ENCODE data around the gene CTNNBL1. TPM values are rescaled to one million over a fixed set of nuclear protein-coding genes. Genes with fewer than 3 reads are reported as not detected.

Gene CTNNBL1
- total RNA-seq, 2 experiments from 2014 or later: 66.4 to 75.4 TPM

GRCh38 chr20:37804584-37805566, 111.0 kb downstream of the CTNNBL1 start:
- no peaks in the 10 kb centered on the region for H3K27me3 Mint-ChIP-seq (ENCODE audit: low read depth)
- peaks cover 23% of the 10 kb centered on the region for H3K36me3 Mint-ChIP-seq (ENCODE audit: low read depth)
- no peak for DNase-seq
- H3K9me3 Mint-ChIP-seq: no peaks in the 10 kb centered on the region
- intact Hi-C loops (cut with micrococcal nuclease): no loop called here
- no peak overlapping the region for H3K4me3 Mint-ChIP-seq
- no peak overlapping the region for H3K27ac Mint-ChIP-seq
- CTCF ChIA-PET: interaction anchor here (1.5 kb wide), 1 partner anchor 27 kb away, joined by 3 read pairs; no protein-coding TSS in a partner anchor
- no peaks in the 10 kb centered on the region for H3K4me1 Mint-ChIP-seq (ENCODE audit: low read depth)

GRCh38 chr20:37807471-37808232, 113.8 kb downstream of the CTNNBL1 start:
- H3K9me3 Mint-ChIP-seq: no peaks in the 10 kb centered on the region
- DNase-seq: no peak
- peaks cover 18% of the 10 kb centered on the region for H3K36me3 Mint-ChIP-seq (ENCODE audit: low read depth)
- no peaks in the 10 kb centered on the region for H3K4me1 Mint-ChIP-seq (ENCODE audit: low read depth)
- no peaks in the 10 kb centered on the region for H3K27me3 Mint-ChIP-seq (ENCODE audit: low read depth)
- intact Hi-C loops (cut with micrococcal nuclease): no loop called here
- CTCF ChIA-PET: no interaction called here
- no peak overlapping the region for H3K27ac Mint-ChIP-seq
- H3K4me3 Mint-ChIP-seq: no peak overlapping the region

GRCh38 chr20:37808233-37809070, 114.6 kb downstream of the CTNNBL1 start:
- peaks cover 14% of the 10 kb centered on the region for H3K36me3 Mint-ChIP-seq (ENCODE audit: low read depth)
- no peaks in the 10 kb centered on the region for H3K27me3 Mint-ChIP-seq (ENCODE audit: low read depth)
- intact Hi-C loops (cut with micrococcal nuclease): no loop called here
- H3K27ac Mint-ChIP-seq: no peak overlapping the region
- CTCF ChIA-PET: no interaction called here
- H3K4me1 Mint-ChIP-seq (ENCODE audit: low read depth): no peaks in the 10 kb centered on the region
- DNase-seq: no peak
- H3K4me3 Mint-ChIP-seq: no peak overlapping the region
- no peaks in the 10 kb centered on the region for H3K9me3 Mint-ChIP-seq

- no peak overlapping the region for H3K27ac Mint-ChIP-seq
- CTCF ChIA-PET: no interaction called here
- H3K4me1 Mint-ChIP-seq (ENCODE audit: low read depth): no peaks in the 10 kb centered on the region
- H3K27me3 Mint-ChIP-seq (ENCODE audit: low read depth): no peaks in the 10 kb centered on the region
- H3K4me3 Mint-ChIP-seq: no peak overlapping the region
- H3K9me3 Mint-ChIP-seq: no peaks in the 10 kb centered on the region
- intact Hi-C loops (cut with micrococcal nuclease): no loop called here
- DNase-seq: no peak
- peaks cover 6% of the 10 kb centered on the region for H3K36me3 Mint-ChIP-seq (ENCODE audit: low read depth)
These were observed 116.2 kb downstream of the CTNNBL1 start for GRCh38 chr20:37810027-37810426.

- no peak overlapping the region for H3K4me3 Mint-ChIP-seq
- H3K36me3 Mint-ChIP-seq (ENCODE audit: low read depth): peaks cover 2% of the 10 kb centered on the region
- CTCF ChIA-PET: no interaction called here
These were observed 122.2 kb downstream of the CTNNBL1 start for GRCh38 chr20:37816003-37816402.

GRCh38 chr20:37816726-37817125, 122.9 kb downstream of the CTNNBL1 start:
- no peak for DNase-seq
- H3K36me3 Mint-ChIP-seq (ENCODE audit: low read depth): peaks cover 2% of the 10 kb centered on the region
- H3K4me3 Mint-ChIP-seq: no peak overlapping the region
- H3K27me3 Mint-ChIP-seq (ENCODE audit: low read depth): no peaks in the 10 kb centered on the region
- H3K27ac Mint-ChIP-seq: no peak overlapping the region
- CTCF ChIA-PET: no interaction called here
- intact Hi-C loops (cut with micrococcal nuclease): no loop called here
- H3K4me1 Mint-ChIP-seq (ENCODE audit: low read depth): no peaks in the 10 kb centered on the region
- no peaks in the 10 kb centered on the region for H3K9me3 Mint-ChIP-seq

More at GRCh38 chr20:37816003-37816402, 122.2 kb downstream of the CTNNBL1 start:
- no peak for DNase-seq
- Mint-ChIP-seq H3K27ac (no peak overlapping the region), H3K9me3 (no peaks in the 10 kb centered on the region), H3K27me3 (ENCODE audit: low read depth) (no peaks in the 10 kb centered on the region), H3K4me1 (ENCODE audit: low read depth) (no peaks in the 10 kb centered on the region)
- intact Hi-C loops (cut with micrococcal nuclease): no loop called here

- DNase-seq: no peak
- Mint-ChIP-seq H3K4me3 (no peak overlapping the region), H3K27me3 (ENCODE audit: low read depth) (no peaks in the 10 kb centered on the region), H3K9me3 (no peaks in the 10 kb centered on the region), H3K4me1 (ENCODE audit: low read depth) (peaks cover 8% of the 10 kb centered on the region), H3K27ac (no peak overlapping the region), H3K36me3 (ENCODE audit: low read depth) (peaks cover 3% of the 10 kb centered on the region)
- intact Hi-C loops (cut with micrococcal nuclease): no loop called here
- CTCF ChIA-PET: no interaction called here
These were observed 127.9 kb downstream of the CTNNBL1 start for GRCh38 chr20:37821696-37822095.

- peaks cover 3% of the 10 kb centered on the region for H3K36me3 Mint-ChIP-seq (ENCODE audit: low read depth)
- no peaks in the 10 kb centered on the region for H3K9me3 Mint-ChIP-seq
- H3K27me3 Mint-ChIP-seq (ENCODE audit: low read depth): no peaks in the 10 kb centered on the region
- no peak overlapping the region for H3K27ac Mint-ChIP-seq
- peaks cover 8% of the 10 kb centered on the region for H3K4me1 Mint-ChIP-seq (ENCODE audit: low read depth)
- CTCF ChIA-PET: no interaction called here
- intact Hi-C loops (cut with micrococcal nuclease): no loop called here
- DNase-seq: no peak
- no peak overlapping the region for H3K4me3 Mint-ChIP-seq
These were observed 128.3 kb downstream of the CTNNBL1 start for GRCh38 chr20:37822141-37822601.

GRCh38 chr20:37823296-37823980, 129.6 kb downstream of the CTNNBL1 start:
- no peak overlapping the region for H3K4me3 Mint-ChIP-seq

GRCh38 chr20:37827605-37828004, 133.8 kb downstream of the CTNNBL1 start:
- intact Hi-C loops (cut with micrococcal nuclease): no loop called here
- no peak overlapping the region for H3K27ac Mint-ChIP-seq
- H3K4me1 Mint-ChIP-seq (ENCODE audit: low read depth): peaks cover 8% of the 10 kb centered on the region
- H3K4me3 Mint-ChIP-seq: no peak overlapping the region
- CTCF ChIA-PET: interaction anchor here (0.6 kb wide), 1 partner anchor 619 kb away, joined by 3 read pairs; no protein-coding TSS in a partner anchor
- no peaks in the 10 kb centered on the region for H3K9me3 Mint-ChIP-seq
- H3K36me3 Mint-ChIP-seq (ENCODE audit: low read depth): peaks cover 2% of the 10 kb centered on the region
- no peak for DNase-seq
- H3K27me3 Mint-ChIP-seq (ENCODE audit: low read depth): no peaks in the 10 kb centered on the region

More at GRCh38 chr20:37823296-37823980, 129.6 kb downstream of the CTNNBL1 start:
- intact Hi-C loops (cut with micrococcal nuclease): no loop called here
- no peaks in the 10 kb centered on the region for H3K9me3 Mint-ChIP-seq
- no peaks in the 10 kb centered on the region for H3K27me3 Mint-ChIP-seq (ENCODE audit: low read depth)
- CTCF ChIA-PET: no interaction called here
- H3K36me3 Mint-ChIP-seq (ENCODE audit: low read depth): peaks cover 3% of the 10 kb centered on the region
- H3K27ac Mint-ChIP-seq: no peak overlapping the region
- H3K4me1 Mint-ChIP-seq (ENCODE audit: low read depth): peaks cover 8% of the 10 kb centered on the region
- DNase-seq: no peak

GRCh38 chr20:37828684-37829083, 134.9 kb downstream of the CTNNBL1 start:
- Mint-ChIP-seq H3K27ac (no peak overlapping the region), H3K4me1 (ENCODE audit: low read depth) (peaks cover under 1% of the 10 kb centered on the region), H3K9me3 (no peaks in the 10 kb centered on the region), H3K27me3 (ENCODE audit: low read depth) (no peaks in the 10 kb centered on the region), H3K4me3 (no peak overlapping the region), H3K36me3 (ENCODE audit: low read depth) (peaks cover 4% of the 10 kb centered on the region)
- intact Hi-C loops (cut with micrococcal nuclease): no loop called here
- CTCF ChIA-PET: no interaction called here
- DNase-seq: no peak

All from activated naive CD4-positive, alpha-beta T cell treated with anti-CD3 and anti-CD28 coated beads for 36 hours (primary cell).